ENCODE data around the gene SHOC2.

DNA sequence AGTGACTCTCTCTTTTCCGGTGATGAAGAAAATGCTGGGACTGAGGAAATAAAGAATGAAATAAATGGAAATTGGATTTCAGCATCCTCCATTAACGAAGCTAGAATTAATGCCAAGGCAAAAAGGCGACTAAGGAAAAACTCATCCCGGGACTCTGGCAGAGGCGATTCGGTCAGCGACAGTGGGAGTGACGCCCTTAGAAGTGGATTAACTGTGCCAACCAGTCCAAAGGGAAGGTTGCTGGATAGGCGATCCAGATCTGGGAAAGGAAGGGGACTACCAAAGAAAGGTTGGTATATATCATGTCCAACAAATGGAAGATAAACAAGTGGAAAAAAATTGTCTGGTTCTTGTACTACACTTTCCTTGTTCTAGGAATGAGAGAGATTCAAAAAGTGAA, 38.2 kb upstream of the SHOC2 start:
- TF ChIP-seq, protein P1, sequence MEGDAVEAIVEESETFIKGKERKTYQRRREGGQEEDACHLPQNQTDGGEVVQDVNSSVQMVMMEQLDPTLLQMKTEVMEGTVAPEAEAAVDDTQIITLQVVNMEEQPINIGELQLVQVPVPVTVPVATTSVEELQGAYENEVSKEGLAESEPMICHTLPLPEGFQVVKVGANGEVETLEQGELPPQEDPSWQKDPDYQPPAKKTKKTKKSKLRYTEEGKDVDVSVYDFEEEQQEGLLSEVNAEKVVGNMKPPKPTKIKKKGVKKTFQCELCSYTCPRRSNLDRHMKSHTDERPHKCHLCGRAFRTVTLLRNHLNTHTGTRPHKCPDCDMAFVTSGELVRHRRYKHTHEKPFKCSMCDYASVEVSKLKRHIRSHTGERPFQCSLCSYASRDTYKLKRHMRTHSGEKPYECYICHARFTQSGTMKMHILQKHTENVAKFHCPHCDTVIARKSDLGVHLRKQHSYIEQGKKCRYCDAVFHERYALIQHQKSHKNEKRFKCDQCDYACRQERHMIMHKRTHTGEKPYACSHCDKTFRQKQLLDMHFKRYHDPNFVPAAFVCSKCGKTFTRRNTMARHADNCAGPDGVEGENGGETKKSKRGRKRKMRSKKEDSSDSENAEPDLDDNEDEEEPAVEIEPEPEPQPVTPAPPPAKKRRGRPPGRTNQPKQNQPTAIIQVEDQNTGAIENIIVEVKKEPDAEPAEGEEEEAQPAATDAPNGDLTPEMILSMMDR (IDR thresholded peaks at IDR 0.05; ENCODE audit: low read depth, low read length, poor library complexity, severe bottlenecking), result no peak
- no peak for TF ChIP-seq EZH2phosphoT487 (IDR thresholded peaks at IDR 0.05; ENCODE audit: borderline replicate concordance, low read length)
